Measurements from ENCODE around the gene TSPAN19.

The TSPAN19 gene

GRCh38 chr12:85036234-85036707 lies at the start of gene TSPAN19, which contains the start of gene LRRIQ1:
Gene TSPAN19 (minus strand): TSS chr12:85036277. CDS start chr12:85029946, 6,331 bp downstream.
Gene LRRIQ1 (plus strand): TSS chr12:85036351. CDS start chr12:85038177, 1,826 bp downstream.
- H3K27ac Mint-ChIP-seq, result peak within 1 kb of the TSS; percentile 98
- peak; percentile 77 for DNase-seq
- TF ChIP-seq CTCF (IDR thresholded peaks at IDR 0.05), result no peak
- peak within 1 kb of the TSS; percentile 90 for H3K4me3 Mint-ChIP-seq
- peaks cover 20% of the 10 kb centered on the region for H3K27me3 Mint-ChIP-seq (ENCODE audit: low read depth, poor library complexity)
- no peaks in the 10 kb centered on the region for H3K36me3 Mint-ChIP-seq (ENCODE audit: low read depth)
- H3K4me1 Mint-ChIP-seq, result peaks cover 8% of the 10 kb centered on the region
- no peaks in the 10 kb centered on the region for H3K9me3 Mint-ChIP-seq

- Mint-ChIP-seq H3K36me3 (ENCODE audit: low read depth) (no peaks in the 10 kb centered on the region), H3K4me3 (no peak overlapping the region), H3K4me1 (no peaks in the 10 kb centered on the region), H3K27me3 (ENCODE audit: low read depth, poor library complexity) (peaks cover 3% of the 10 kb centered on the region), H3K9me3 (peaks cover 15% of the 10 kb centered on the region), H3K27ac (no peak overlapping the region)
- no peak for TF ChIP-seq CTCF (IDR thresholded peaks at IDR 0.05)
- DNase-seq, result no peak
Observed at GRCh38 chr12:85085066-85085465, 49.0 kb upstream of the TSPAN19 start.

GRCh38 chr12:85076688-85077430 lies 40.8 kb upstream of the TSPAN19 start:
- no peak for DNase-seq

GRCh38 chr12:85072826-85073225 lies 36.7 kb upstream of the TSPAN19 start:
- no peak for TF ChIP-seq CTCF (IDR thresholded peaks at IDR 0.05)
- Mint-ChIP-seq H3K27me3 (ENCODE audit: low read depth, poor library complexity) (no peaks in the 10 kb centered on the region), H3K36me3 (ENCODE audit: low read depth) (no peaks in the 10 kb centered on the region), H3K9me3 (no peaks in the 10 kb centered on the region), H3K27ac (no peak overlapping the region), H3K4me1 (no peaks in the 10 kb centered on the region), H3K4me3 (no peak overlapping the region)
- no peak for DNase-seq

More at GRCh38 chr12:85076688-85077430, 40.8 kb upstream of the TSPAN19 start:
- H3K4me1 Mint-ChIP-seq, result no peaks in the 10 kb centered on the region
- no peak overlapping the region for H3K4me3 Mint-ChIP-seq
- H3K36me3 Mint-ChIP-seq (ENCODE audit: low read depth), result no peaks in the 10 kb centered on the region
- H3K27me3 Mint-ChIP-seq (ENCODE audit: low read depth, poor library complexity), result no peaks in the 10 kb centered on the region
- H3K27ac Mint-ChIP-seq, result no peak overlapping the region
- no peaks in the 10 kb centered on the region for H3K9me3 Mint-ChIP-seq
- TF ChIP-seq CTCF (IDR thresholded peaks at IDR 0.05), result peak; percentile 50

GRCh38 chr12:85065837-85066482 lies 29.9 kb upstream of the TSPAN19 start:
- Mint-ChIP-seq H3K27ac (no peak overlapping the region), H3K4me1 (no peaks in the 10 kb centered on the region), H3K27me3 (ENCODE audit: low read depth, poor library complexity) (peaks cover 3% of the 10 kb centered on the region), H3K9me3 (no peaks in the 10 kb centered on the region), H3K36me3 (ENCODE audit: low read depth) (no peaks in the 10 kb centered on the region), H3K4me3 (no peak overlapping the region)
- TF ChIP-seq CTCF (IDR thresholded peaks at IDR 0.05), result no peak
- no peak for DNase-seq

All from nephron progenitor cell (in vitro differentiated cells).